OCI-LY3 (cell line): ENCODE results near the gene TLE5.

Experiments
- H2AFZ ChIP-seq: fragments of 200-600, 300-600 bp; shearing (Covaris generic); 2 replicates; pipeline ENCODE4 v1.6.0; 2014; ENCODE audit warnings: antibody characterized with exemption, low read depth, low read length
- H3K27ac ChIP-seq: fragments of 200-600, 300-600 bp; sonication (generic); 2 replicates; pipeline ENCODE4 v1.5.1; 2014; ENCODE audit warnings: mild to moderate bottlenecking, low read length, moderate library complexity, mixed read lengths
- H3K27me3 ChIP-seq: fragments of 200-600, 300-600 bp; sonication (generic); 2 replicates; pipeline ENCODE4 v1.6.1; 2014; ENCODE audit warnings: low read depth, low read length, mixed read lengths
- H3K36me3 ChIP-seq: fragments of 200-600, 300-600 bp; sonication (generic); replicated peaks from 2 replicates; pipeline ENCODE3; 2014; ENCODE audit warnings: low read depth, low read length, mixed read lengths
- H3K4me1 ChIP-seq: fragments of 300-600, 200-600 bp; sonication (generic); 2 replicates; pipeline ENCODE4 v1.6.1; 2014; ENCODE audit warnings: low read length, mixed read lengths
- H3K4me2 ChIP-seq: fragments of 200-600, 300-600 bp; sonication (generic); 2 replicates; pipeline ENCODE4 v1.6.1; 2014; ENCODE audit warnings: low read length, mixed read lengths
- H3K4me3 ChIP-seq: fragments of 300-600, 200-600 bp; sonication (generic); 2 replicates; pipeline ENCODE4 v1.5.1; 2014; ENCODE audit warnings: antibody characterized with exemption, mild to moderate bottlenecking, low read length, moderate library complexity
- H3K79me2 ChIP-seq: fragments of 300-600, 200-600 bp; shearing (Covaris generic); 2 replicates; pipeline ENCODE4 v1.6.1; 2014; ENCODE audit warnings: mild to moderate bottlenecking, low read length, mixed read lengths
- H3K9ac ChIP-seq: fragments of 300-600, 200-600 bp; shearing (Covaris generic); 2 replicates; pipeline ENCODE4 v1.6.0; 2014; ENCODE audit warnings: mild to moderate bottlenecking, low read length, moderate library complexity
- H3K9me3 ChIP-seq: fragments of 200-600, 300-600 bp; shearing (Covaris generic); 2 replicates; pipeline ENCODE4 v1.6.1; 2014; ENCODE audit warnings: low read length, mixed read lengths; ENCODE audit not compliant: insufficient read depth
- H4K20me1 ChIP-seq: fragments of 200-600, 300-600 bp; sonication (generic); 2 replicates; pipeline ENCODE4 v1.6.1; 2016; ENCODE audit warnings: low read length, mixed read lengths; ENCODE audit not compliant: insufficient read depth
- EZH2phosphoT487 ChIP-seq: fragments of 200-600 bp; shearing (Covaris generic); IDR thresholded peaks from 2 replicates; pipeline ENCODE4 v1.6.1; 2018; ENCODE audit warnings: antibody characterized with exemption, mixed run types, low read depth
- TF ChIP-seq, protein P1 (sequence below): fragments of 200-600, 300-600 bp; sonication (generic); IDR thresholded peaks from 2 replicates; pipeline ENCODE4 v1.5.1; 2014; ENCODE audit warnings: antibody characterized with exemption, low read length, low read depth

TLE5 gene

DNA sequence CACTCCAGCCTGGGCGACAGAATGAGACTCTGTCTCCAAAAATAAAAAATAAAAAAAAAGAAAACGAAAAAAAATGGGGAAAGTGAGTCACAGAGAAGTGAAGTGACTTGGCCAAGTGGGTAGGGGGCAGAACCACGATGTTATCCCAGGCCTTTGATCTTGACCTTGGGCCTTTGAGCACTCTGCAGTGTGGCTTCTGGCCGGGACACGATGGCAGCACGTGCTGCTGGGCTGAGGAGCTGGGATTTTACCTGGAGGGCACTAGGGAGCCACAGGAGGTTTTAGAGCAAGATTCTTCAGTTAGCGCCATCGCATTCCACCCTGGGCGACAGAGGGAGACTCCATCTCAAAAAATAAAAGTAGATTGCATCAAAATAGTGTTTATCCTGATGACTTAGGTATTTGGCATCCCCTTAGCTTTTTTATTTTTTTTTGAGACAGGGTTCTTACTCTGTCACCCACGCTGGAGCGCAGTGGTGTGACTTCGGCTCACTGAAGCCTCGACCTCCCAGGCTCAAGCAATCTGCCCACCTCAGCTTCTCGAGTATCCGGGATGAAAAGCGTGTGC, 4.3 kb upstream of the TLE5 start:
- TF ChIP-seq, protein P1, sequence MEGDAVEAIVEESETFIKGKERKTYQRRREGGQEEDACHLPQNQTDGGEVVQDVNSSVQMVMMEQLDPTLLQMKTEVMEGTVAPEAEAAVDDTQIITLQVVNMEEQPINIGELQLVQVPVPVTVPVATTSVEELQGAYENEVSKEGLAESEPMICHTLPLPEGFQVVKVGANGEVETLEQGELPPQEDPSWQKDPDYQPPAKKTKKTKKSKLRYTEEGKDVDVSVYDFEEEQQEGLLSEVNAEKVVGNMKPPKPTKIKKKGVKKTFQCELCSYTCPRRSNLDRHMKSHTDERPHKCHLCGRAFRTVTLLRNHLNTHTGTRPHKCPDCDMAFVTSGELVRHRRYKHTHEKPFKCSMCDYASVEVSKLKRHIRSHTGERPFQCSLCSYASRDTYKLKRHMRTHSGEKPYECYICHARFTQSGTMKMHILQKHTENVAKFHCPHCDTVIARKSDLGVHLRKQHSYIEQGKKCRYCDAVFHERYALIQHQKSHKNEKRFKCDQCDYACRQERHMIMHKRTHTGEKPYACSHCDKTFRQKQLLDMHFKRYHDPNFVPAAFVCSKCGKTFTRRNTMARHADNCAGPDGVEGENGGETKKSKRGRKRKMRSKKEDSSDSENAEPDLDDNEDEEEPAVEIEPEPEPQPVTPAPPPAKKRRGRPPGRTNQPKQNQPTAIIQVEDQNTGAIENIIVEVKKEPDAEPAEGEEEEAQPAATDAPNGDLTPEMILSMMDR, result no peak
- no peak for TF ChIP-seq EZH2phosphoT487
- H3K9me3 ChIP-seq, result no peaks in the 10 kb centered on the region
- H3K4me3 ChIP-seq, result no peak overlapping the region
- H3K4me1 ChIP-seq, result peaks cover 16% of the 10 kb centered on the region
- H3K79me2 ChIP-seq, result peaks cover 9% of the 10 kb centered on the region; the same call in 1 of the 2 replicates
- no peaks in the 10 kb centered on the region for H3K36me3 ChIP-seq
- H4K20me1 ChIP-seq, result no peaks in the 10 kb centered on the region
- H2AFZ ChIP-seq, result no peak overlapping the region
- no peak overlapping the region for H3K27ac ChIP-seq
- no peaks in the 10 kb centered on the region for H3K27me3 ChIP-seq
- H3K9ac ChIP-seq, result no peak overlapping the region
- H3K4me2 ChIP-seq, result no peak overlapping the region

DNA sequence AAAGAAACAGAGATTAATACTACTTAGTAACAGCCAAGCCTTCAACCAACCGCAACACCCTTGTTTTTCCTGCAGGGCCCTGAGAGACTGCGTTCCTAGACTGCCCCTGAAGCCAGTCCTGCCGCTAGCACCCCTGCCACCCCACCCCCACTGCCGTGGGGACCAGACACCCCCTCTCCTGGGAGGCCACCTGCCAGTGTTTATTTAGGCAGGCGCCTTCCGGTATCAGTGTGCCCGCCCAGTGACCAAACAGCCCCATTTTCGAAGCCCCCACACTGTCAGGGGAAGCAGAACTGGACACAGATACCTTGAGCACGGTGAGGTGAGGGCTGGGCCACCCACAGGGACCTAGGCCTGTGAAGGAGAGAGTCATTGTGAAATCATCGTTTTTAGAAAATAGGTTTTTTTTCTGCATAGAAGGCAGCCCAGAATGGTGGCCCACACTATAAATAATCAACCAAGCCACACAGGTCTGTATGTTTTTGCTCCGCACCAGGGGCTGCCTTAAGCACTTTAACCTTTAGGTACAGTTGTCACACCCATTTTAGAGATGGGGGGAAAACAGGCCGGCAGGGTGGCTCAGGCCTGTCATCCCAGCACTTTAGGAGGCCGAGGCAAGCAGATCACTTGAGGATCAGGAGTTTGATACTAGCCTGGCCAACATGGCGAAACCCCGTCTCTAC, 3.5 kb upstream of the TLE5 start:
- Histone ChIP-seq H3K4me3 (no peak overlapping the region), H3K27ac (peak overlapping the region; percentile 10; the same call in 1 of the 2 replicates)

DNA sequence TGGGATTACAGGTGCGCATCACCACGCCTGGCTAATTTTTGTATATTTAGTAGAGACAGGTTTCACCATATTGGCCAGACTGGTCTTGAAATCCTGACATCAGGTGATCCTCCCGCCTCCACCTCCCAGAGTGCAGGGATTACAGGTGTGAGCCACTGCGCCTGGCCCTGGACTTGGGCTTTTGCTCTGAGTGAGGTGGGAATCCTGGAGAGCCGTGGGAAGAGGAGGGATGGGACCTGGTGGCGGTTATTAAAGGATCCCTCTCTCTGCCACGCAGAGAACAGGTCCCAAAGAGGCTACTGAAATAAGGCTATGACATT, 1.7 kb upstream of the TLE5 start:
- TF ChIP-seq, protein P1, result no peak
- TF ChIP-seq EZH2phosphoT487, result no peak
- H3K27me3 ChIP-seq, result no peaks in the 10 kb centered on the region
- H3K4me2 ChIP-seq, result no peak overlapping the region
- no peak overlapping the region for H3K27ac ChIP-seq
- H3K9ac ChIP-seq, result no peak overlapping the region
- peaks cover 29% of the 10 kb centered on the region; the same call in 1 of the 2 replicates for H3K79me2 ChIP-seq
- H3K36me3 ChIP-seq, result peaks cover 9% of the 10 kb centered on the region
- no peak overlapping the region for H3K4me3 ChIP-seq
- no peak overlapping the region for H2AFZ ChIP-seq
- H4K20me1 ChIP-seq, result no peaks in the 10 kb centered on the region
- no peaks in the 10 kb centered on the region for H3K9me3 ChIP-seq
- H3K4me1 ChIP-seq, result peaks cover 22% of the 10 kb centered on the region

More for the DNA sequence above, 3.5 kb upstream of the TLE5 start:
- Histone ChIP-seq H3K4me2 (peak overlapping the region; percentile 50), H3K4me1 (peaks cover 19% of the 10 kb centered on the region), H2AFZ (peak overlapping the region; percentile 90), H3K9ac (peak overlapping the region; percentile 13; the same call in 1 of the 2 replicates), H3K36me3 (no peaks in the 10 kb centered on the region), H3K9me3 (no peaks in the 10 kb centered on the region), H3K27me3 (no peaks in the 10 kb centered on the region), H4K20me1 (no peaks in the 10 kb centered on the region), H3K79me2 (peaks cover 16% of the 10 kb centered on the region; the same call in 1 of the 2 replicates)
- TF ChIP-seq, protein P1, result no peak
- no peak for TF ChIP-seq EZH2phosphoT487

DNA sequence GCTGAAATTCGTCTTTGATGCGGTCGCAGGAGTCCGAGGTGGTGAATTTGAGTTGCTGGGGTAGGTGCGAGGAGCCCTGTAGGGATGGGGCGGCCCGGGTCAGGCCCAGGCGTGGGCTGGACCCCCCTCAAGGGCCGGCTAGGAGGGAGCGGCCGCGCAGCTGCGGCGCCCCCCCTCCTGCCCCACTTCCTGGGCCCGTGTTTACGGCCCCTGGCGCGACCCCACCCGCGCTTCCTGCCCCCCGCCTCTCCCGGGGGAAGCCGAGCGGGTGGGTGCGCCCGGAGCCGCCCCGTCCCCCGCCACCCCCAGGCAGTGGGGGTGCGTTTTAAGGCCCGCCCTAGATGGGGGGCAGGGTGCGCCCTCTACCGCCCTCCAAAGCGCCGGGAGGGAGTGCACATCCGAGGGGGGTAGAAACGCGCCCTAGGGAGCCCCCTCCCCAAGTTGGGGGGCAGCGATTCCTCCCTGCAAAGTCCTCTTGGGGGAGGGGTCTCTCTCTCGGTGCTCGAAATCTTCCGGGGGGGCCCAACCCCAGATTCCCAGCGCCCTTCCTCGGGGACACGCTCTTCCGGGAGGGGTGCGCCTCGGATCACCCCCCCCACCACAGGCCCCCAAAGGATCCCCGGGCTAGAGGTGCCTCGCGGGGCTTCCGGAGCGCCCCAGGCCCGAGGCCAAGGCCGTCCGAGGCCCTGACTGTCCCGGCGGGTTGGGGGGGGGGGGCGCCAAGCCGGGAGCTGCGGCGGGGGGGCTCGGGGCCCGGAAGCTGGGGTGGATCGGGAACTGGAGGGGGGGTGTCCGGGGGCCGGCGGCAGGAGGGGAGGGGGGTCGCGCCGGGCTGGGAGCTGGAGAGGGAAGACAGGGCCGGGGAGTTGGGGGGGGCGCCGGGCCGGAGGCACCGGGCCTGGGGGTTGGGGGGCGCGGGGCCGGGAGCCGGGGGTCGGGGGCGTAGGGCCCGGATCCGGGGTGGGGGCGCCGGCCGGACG, 823 bp downstream of the TLE5 start:
- H3K4me2 ChIP-seq, result peak overlapping the region; percentile 79
- H2AFZ ChIP-seq, result no peak overlapping the region
- H4K20me1 ChIP-seq, result peaks cover 10% of the 10 kb centered on the region; the same call in 1 of the 2 replicates
- peaks cover 33% of the 10 kb centered on the region; the same call in 1 of the 2 replicates for H3K79me2 ChIP-seq
- H3K27ac ChIP-seq, result peak overlapping the region; percentile 79
- TF ChIP-seq, protein P1, result peak; percentile 54
- TF ChIP-seq EZH2phosphoT487, result no peak
- H3K4me1 ChIP-seq, result peaks cover 22% of the 10 kb centered on the region
- no peaks in the 10 kb centered on the region for H3K27me3 ChIP-seq
- H3K9ac ChIP-seq, result peak overlapping the region; percentile 88
- H3K36me3 ChIP-seq, result peaks cover 33% of the 10 kb centered on the region
- H3K9me3 ChIP-seq, result no peaks in the 10 kb centered on the region
- peak overlapping the region; percentile 86 for H3K4me3 ChIP-seq
